RWPE2 (cell line): Measurements from ENCODE around the gene ACSL6.

Experiments used
- ATAC-seq: fragments of 200-7000 bp; cut with Tn5 transposase; 3 replicates; pipeline ENCODE4 v1.9.1; 2021; ENCODE audit warnings: low read depth
- DNase-seq: peaks from one replicate; pipeline ENCODE4 v3.0.0-alpha.2; 2020; ENCODE audit warnings: low spot score
- H3K27ac ChIP-seq: fragments of 450-650 bp; 2 replicates; pipeline ENCODE4 v1.5.1; 2017; ENCODE audit warnings: mild to moderate bottlenecking; ENCODE audit not compliant: poor library complexity, severe bottlenecking
- H3K27me3 ChIP-seq: fragments of 250-450 bp; sonication (Bioruptor Pico); 2 replicates; pipeline ENCODE4 v1.5.1; 2021; ENCODE audit warnings: mild to moderate bottlenecking, moderate library complexity; ENCODE audit not compliant: insufficient read depth, poor library complexity, severe bottlenecking
- H3K36me3 ChIP-seq: fragments of 250-450 bp; sonication (Bioruptor Pico); 2 replicates; pipeline ENCODE4 v1.5.1; 2020; ENCODE audit warnings: low read depth, mild to moderate bottlenecking, moderate library complexity
- H3K4me1 ChIP-seq: fragments of 250-450 bp; sonication (Bioruptor Pico); 2 replicates; pipeline ENCODE4 v1.5.1; 2021; ENCODE audit warnings: mild to moderate bottlenecking, moderate library complexity; ENCODE audit not compliant: insufficient read depth, poor library complexity, severe bottlenecking
- H3K4me3 ChIP-seq: fragments of 250-450 bp; sonication (Bioruptor Pico); 2 replicates; pipeline ENCODE4 v1.5.1; 2021; ENCODE audit warnings: mild to moderate bottlenecking, moderate library complexity; ENCODE audit not compliant: severe bottlenecking
- H3K9me3 ChIP-seq: fragments of 250-450 bp; sonication (Bioruptor Pico); 2 replicates; pipeline ENCODE4 v1.5.1; 2021; ENCODE audit warnings: mild to moderate bottlenecking, moderate library complexity; ENCODE audit not compliant: severe bottlenecking
- CTCF ChIP-seq: fragments of 450-650 bp; IDR thresholded peaks from one replicate; pipeline ENCODE4 v1.5.1; 2017; ENCODE audit warnings: mild to moderate bottlenecking, moderate library complexity; ENCODE audit not compliant: poor library complexity, severe bottlenecking

The ACSL6 gene

GRCh38 chr5:131974956-131975726, 36.3 kb downstream of the ACSL6 start:
- no peak for TF ChIP-seq CTCF
- Histone ChIP-seq H3K9me3 (no peaks in the 10 kb centered on the region), H3K4me1 (no peaks in the 10 kb centered on the region), H3K4me3 (no peak overlapping the region), H3K27ac (no peak overlapping the region), H3K36me3 (no peaks in the 10 kb centered on the region), H3K27me3 (no peaks in the 10 kb centered on the region)
- ATAC-seq (no peak), DNase-seq (no peak)

- ATAC-seq = no peak
- no peaks in the 10 kb centered on the region for H3K4me1 ChIP-seq
- no peak for DNase-seq
- no peaks in the 10 kb centered on the region for H3K9me3 ChIP-seq
- H3K27me3 ChIP-seq = no peaks in the 10 kb centered on the region
- no peak overlapping the region for H3K27ac ChIP-seq
- no peaks in the 10 kb centered on the region for H3K36me3 ChIP-seq
- no peak for TF ChIP-seq CTCF
- H3K4me3 ChIP-seq = no peak overlapping the region
Measured at GRCh38 chr5:131974622-131974955, 36.9 kb downstream of the ACSL6 start.

- H3K4me1 ChIP-seq = no peaks in the 10 kb centered on the region
- no peak for TF ChIP-seq CTCF
- no peak overlapping the region for H3K4me3 ChIP-seq
- H3K27ac ChIP-seq = no peak overlapping the region
- H3K9me3 ChIP-seq = no peaks in the 10 kb centered on the region
- H3K27me3 ChIP-seq = no peaks in the 10 kb centered on the region
- ATAC-seq = no peak
- DNase-seq = no peak
- H3K36me3 ChIP-seq = no peaks in the 10 kb centered on the region
Measured at GRCh38 chr5:131974016-131974415, 37.4 kb downstream of the ACSL6 start.

- Histone ChIP-seq H3K36me3 (no peaks in the 10 kb centered on the region), H3K4me3 (no peak overlapping the region), H3K27ac (no peak overlapping the region), H3K4me1 (no peaks in the 10 kb centered on the region), H3K9me3 (no peaks in the 10 kb centered on the region), H3K27me3 (no peaks in the 10 kb centered on the region)
- no peak for TF ChIP-seq CTCF
- DNase-seq (no peak), ATAC-seq (no peak)
Measured at GRCh38 chr5:131973089-131973712, 38.3 kb downstream of the ACSL6 start.

GRCh38 chr5:131968396-131968954, 43.0 kb downstream of the ACSL6 start:
- Histone ChIP-seq H3K4me3 (no peak overlapping the region), H3K4me1 (no peaks in the 10 kb centered on the region), H3K27me3 (no peaks in the 10 kb centered on the region), H3K36me3 (no peaks in the 10 kb centered on the region), H3K9me3 (no peaks in the 10 kb centered on the region), H3K27ac (no peak overlapping the region)
- ATAC-seq (no peak), DNase-seq (no peak)
- TF ChIP-seq CTCF = no peak
